Colonic mucosa (tissue), 4 donors: ENCODE data around the gene EZH2. TPM values are rescaled to one million over a fixed set of nuclear protein-coding genes. Genes with fewer than 3 reads are reported as not detected.

Experiments used
- DNase-seq: peaks from one replicate; pipeline ENCODE4 v3.0.0-alpha.2; 2020
- H3K27ac ChIP-seq: fragments of 200-600 bp; one replicate; pipeline ENCODE4 v1.8.0; 2021
- H3K27me3 ChIP-seq: fragments of 200-600 bp; one replicate; pipeline ENCODE4 v1.8.0; 2021
- H3K36me3 ChIP-seq: fragments of 200-600 bp; one replicate; pipeline ENCODE4 v1.8.0; 2021
- H3K4me1 ChIP-seq: fragments of 200-600 bp; one replicate; pipeline ENCODE4 v1.8.0; 2021; ENCODE audit warnings: mild to moderate bottlenecking
- H3K4me3 ChIP-seq: fragments of 200-600 bp; one replicate; pipeline ENCODE4 v1.8.0; 2021
- H3K9ac ChIP-seq, 2 donors: one replicate each; pipeline ENCODE4 v1.7.0; 2013; ENCODE audit warnings: control low read depth in 2 of 2, low read depth in 2 of 2, low read length in 2 of 2
- H3K9me3 ChIP-seq: fragments of 200-600 bp; one replicate; pipeline ENCODE4 v1.8.0; 2021
- CTCF ChIP-seq: fragments of 200-600 bp; IDR thresholded peaks from one replicate; pipeline ENCODE4 v1.8.0; 2022; ENCODE audit warnings: antibody characterized with exemption, mild to moderate bottlenecking
- intact Hi-C: fragments of 100-400 bp; cut with DNase I; formaldehyde crosslinking; loops from one replicate; pipeline ENCODE4 v1.14.1; 2022
- total RNA-seq, 2 donors: library from RNA; stranded (reverse); fragmentation: NEBNext Ultra II Directional in 1 of 2; extraction: Animal tissue kit (Norgen Biotek cat#: 25700) in 1 of 2; gene quantifications; one replicate each; pipeline ENCODE4 v1.2.1, GENCODE V29; 2021
- donor health status: healthy.
- donor health status: DM: no; HTN: no; CAD: no.
- donor health status: DM: no; HTN: no; CAD: no.

The EZH2 gene
- total RNA-seq, 2 donors from 2014 or later = 13.4 to 31.7 TPM

GRCh38 chr7:148806187-148806586 is 77.9 kb downstream of the EZH2 start:
- Histone ChIP-seq H3K9me3 (no peaks in the 10 kb centered on the region), H3K4me1 (no peaks in the 10 kb centered on the region), H3K4me3 (no peak overlapping the region), H3K27me3 (no peaks in the 10 kb centered on the region), H3K36me3 (peaks cover 4% of the 10 kb centered on the region), H3K9ac (no peak overlapping the region), H3K27ac (no peak overlapping the region)
- no peak for TF ChIP-seq CTCF
- DNase-seq = no peak
- intact Hi-C loops = no loop called here

GRCh38 chr7:148804343-148805235 is 79.5 kb downstream of the EZH2 start:
- no peaks in the 10 kb centered on the region for H3K27me3 ChIP-seq
- peaks cover 14% of the 10 kb centered on the region for H3K36me3 ChIP-seq
- intact Hi-C loops = no loop called here
- no peak for DNase-seq
- no peak overlapping the region for H3K4me3 ChIP-seq
- no peak overlapping the region for H3K9ac ChIP-seq
- no peaks in the 10 kb centered on the region for H3K4me1 ChIP-seq
- H3K9me3 ChIP-seq = no peaks in the 10 kb centered on the region
- no peak for TF ChIP-seq CTCF
- H3K27ac ChIP-seq = no peak overlapping the region

DNA sequence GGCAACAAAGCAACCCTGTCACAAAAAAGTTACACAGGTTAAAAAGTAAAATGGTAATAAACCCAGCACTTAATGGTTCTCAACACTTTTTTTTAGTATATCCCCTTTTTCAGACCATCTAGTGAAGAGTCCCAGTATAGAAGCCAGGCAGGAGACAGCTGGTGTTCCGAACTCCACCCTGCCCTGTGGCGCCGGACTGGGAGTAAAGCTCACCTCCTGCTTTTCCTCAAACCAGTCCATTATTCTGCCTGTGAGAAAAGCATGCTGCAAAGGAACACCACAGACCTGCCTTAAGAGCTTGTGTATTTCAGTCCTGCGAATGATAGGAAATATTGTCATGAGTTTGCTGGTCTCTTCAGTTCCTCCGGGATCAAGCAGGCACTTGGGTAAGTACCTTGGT is 81.0 kb downstream of the EZH2 start:
- no peak for TF ChIP-seq CTCF

DNA sequence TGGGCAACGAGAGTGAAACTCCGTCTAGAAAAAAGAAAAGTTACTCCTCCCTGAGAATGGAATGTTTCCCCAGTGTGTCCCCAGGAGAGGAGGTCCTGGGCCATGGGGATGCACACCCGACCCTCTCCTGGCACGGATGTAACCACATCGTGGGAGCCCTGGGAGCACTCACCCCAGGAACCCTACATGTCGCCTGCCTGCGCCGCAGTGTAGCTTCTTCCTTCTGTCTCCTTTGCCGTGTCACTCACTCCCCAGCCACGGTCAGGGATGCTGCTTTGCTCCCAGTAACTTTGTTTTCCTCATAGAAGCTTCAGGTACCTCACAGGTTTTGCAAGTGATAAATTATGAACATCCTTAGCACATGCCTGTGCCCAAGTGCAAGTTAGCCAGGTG is 82.0 kb downstream of the EZH2 start:
- H3K9me3 ChIP-seq = no peaks in the 10 kb centered on the region
- no peaks in the 10 kb centered on the region for H3K4me1 ChIP-seq
- DNase-seq = no peak
- intact Hi-C loops = no loop called here
- H3K4me3 ChIP-seq = no peak overlapping the region
- H3K27ac ChIP-seq = no peak overlapping the region
- H3K36me3 ChIP-seq = peaks cover 14% of the 10 kb centered on the region
- H3K9ac ChIP-seq = no peak overlapping the region
- TF ChIP-seq CTCF = no peak
- H3K27me3 ChIP-seq = no peaks in the 10 kb centered on the region

More for the DNA sequence above, 81.0 kb downstream of the EZH2 start:
- no peak overlapping the region for H3K27ac ChIP-seq
- H3K4me3 ChIP-seq = no peak overlapping the region
- no peaks in the 10 kb centered on the region for H3K27me3 ChIP-seq
- no peak overlapping the region for H3K9ac ChIP-seq
- no peak for DNase-seq
- H3K4me1 ChIP-seq = no peaks in the 10 kb centered on the region
- intact Hi-C loops = no loop called here
- H3K9me3 ChIP-seq = no peaks in the 10 kb centered on the region
- peaks cover 14% of the 10 kb centered on the region for H3K36me3 ChIP-seq

GRCh38 chr7:148800677-148801076 is 83.4 kb downstream of the EZH2 start:
- Histone ChIP-seq H3K4me1 (no peaks in the 10 kb centered on the region), H3K36me3 (peaks cover 14% of the 10 kb centered on the region)
- intact Hi-C loops = no loop called here

More at GRCh38 chr7:148800677-148801076, 83.4 kb downstream of the EZH2 start:
- DNase-seq = no peak
- Histone ChIP-seq H3K9ac (no peak overlapping the region), H3K9me3 (no peaks in the 10 kb centered on the region), H3K27me3 (no peaks in the 10 kb centered on the region), H3K4me3 (no peak overlapping the region), H3K27ac (no peak overlapping the region)
- TF ChIP-seq CTCF = no peak
